ENCODE results near the gene MAP4K4. TPM values are rescaled to one million over a fixed set of nuclear protein-coding genes. Genes with fewer than 3 reads are reported as not detected.

Gene MAP4K4
- total and polyA plus RNA-seq, 2 of the 13 experiments (the other 11 are each of a cell fraction or from before 2014, with no cell fraction given) = 105 to 264 TPM

DNA sequence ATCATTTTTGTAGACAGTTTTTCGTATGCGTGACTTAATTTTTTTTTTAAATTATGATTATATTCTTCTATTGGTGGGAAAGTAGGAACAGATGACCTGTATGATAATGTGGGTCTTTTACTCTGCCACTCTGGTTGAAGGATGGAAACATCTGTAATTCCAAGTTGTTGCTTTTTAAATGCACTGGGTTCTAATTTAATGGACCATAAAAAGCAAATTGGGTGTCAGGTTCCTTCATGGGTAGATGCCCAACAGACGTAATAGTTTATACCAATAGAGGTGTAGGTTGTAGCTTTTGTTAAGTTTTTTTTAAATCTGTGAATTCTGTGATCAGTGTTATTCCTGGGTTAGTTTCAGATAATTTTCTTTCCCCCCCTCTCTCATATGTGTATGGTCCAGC is 117.6 kb downstream of the MAP4K4 start:
- CTCF ChIA-PET (ENCODE audit: low intra/inter-chr PET ratio, low total read pairs) = no interaction called here
- no peak overlapping the region for H3K4me3 ChIP-seq (replicated peaks in 1 of 3; ENCODE audit: insufficient read depth in 1 of 3, low read depth in 2 of 3, low read length in 3 of 3)
- TF ChIP-seq ZNF7 (CRISPR knock-in tag; IDR thresholded peaks at IDR 0.05) = no peak
- no peak for TF ChIP-seq CREB1 (IDR thresholded peaks at IDR 0.05)
- TF ChIP-seq CREB1 (CRISPR knock-in tag; IDR thresholded peaks at IDR 0.05) = 0 out of 2 replicates have a peak, but pooled peaks have one; percentile 14
- 0 out of 2 replicates have a peak, but pooled peaks have one; percentile 1 for TF ChIP-seq ZNF17 (CRISPR knock-in tag; IDR thresholded peaks at IDR 0.05)
- WGBS (ENCODE audit: low lambda C conversion rate) = 98% methylated on average over 3 of the region's 3 CpGs
- in situ Hi-C loops (cut with HindIII; ENCODE audit: extremely low pct_ligation_motif_present, low pct_unique_long_range_greater_than_20kb) = no loop called here
- BruUV-seq (replicated peaks) = no TSS peak
- peaks cover 4 to 9% of the 10 kb centered on the region in 2 experiments; a peak in 4 of 5 replicates for H3K36me3 ChIP-seq (replicated peaks in 1 of 2; ENCODE audit: control insufficient read depth in 1 of 2, insufficient read depth in 2 of 2, low read length in 2 of 2)
- peaks cover 97% of the 10 kb centered on the region for H3K79me2 ChIP-seq (ENCODE audit: insufficient read depth, low read length)
- peaks cover 77% of the 10 kb centered on the region for H3K4me1 ChIP-seq (ENCODE audit: insufficient read depth, low read length)
- POLR2A ChIA-PET = no interaction called here
- H3K9me3 ChIP-seq (ENCODE audit: low read length) = no peaks in the 10 kb centered on the region
- ATAC-seq (no peak), DNase-seq (ENCODE audit: low spot score) (no peak), FAIRE-seq (no peak)
- H4K20me1 ChIP-seq (ENCODE audit: insufficient read depth, low read length) = peaks cover 90% of the 10 kb centered on the region
- H3K4me2 ChIP-seq (ENCODE audit: low read depth, low read length) = no peak overlapping the region
- no peaks in the 10 kb centered on the region for H3K27me3 ChIP-seq (ENCODE audit: control insufficient read depth in 1 of 2, insufficient read depth in 2 of 2, low read length in 2 of 2)
- intact Hi-C loops (cut with micrococcal nuclease; ENCODE audit: unreplicated experiment) = loop anchor here (5.0 kb wide), 1 partner anchor 118 kb away; the partner anchor contains the start of gene MAP4K4
- H2AFZ ChIP-seq (ENCODE audit: low read length) = no peak overlapping the region
- H3K27ac ChIP-seq (ENCODE audit: extremely low read length, insufficient read depth, low read length) = no peak overlapping the region
- no peak overlapping the region for H3K9ac ChIP-seq (ENCODE audit: insufficient read depth, low read depth, low read length)

DNA sequence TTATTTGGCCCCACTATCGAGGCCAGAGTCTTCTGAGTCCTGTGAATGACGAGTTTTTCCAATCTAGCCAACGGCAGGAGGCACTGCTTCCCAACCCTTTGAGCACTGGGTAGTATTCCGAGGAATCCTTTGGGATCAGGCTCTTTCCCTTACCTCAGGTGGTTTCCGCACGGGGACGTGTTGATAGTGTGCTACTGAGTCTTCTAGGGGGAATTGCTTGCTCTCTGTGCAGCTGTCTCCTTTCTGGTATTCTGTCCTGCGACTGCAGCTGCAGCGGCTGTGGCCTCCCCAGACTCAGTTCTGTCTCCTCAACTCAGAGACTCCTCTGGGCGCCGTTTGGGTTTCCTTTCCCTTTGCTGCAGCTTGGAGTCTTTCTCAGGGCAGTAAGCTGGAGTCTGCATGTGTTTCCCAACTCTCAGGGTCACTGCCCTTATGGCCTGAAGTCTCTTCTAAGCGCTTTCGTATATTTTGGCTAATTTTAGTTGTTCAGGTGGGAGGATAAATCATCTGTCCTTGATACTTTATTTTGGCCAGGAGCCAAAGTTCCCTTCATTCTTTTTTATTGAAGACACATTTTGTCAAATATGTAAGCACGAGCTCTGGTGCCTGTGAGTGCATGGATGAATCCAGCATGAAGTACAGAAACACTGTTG is 118.4 kb downstream of the MAP4K4 start:
- no peak for FAIRE-seq
- Histone ChIP-seq H3K27ac (ENCODE audit: extremely low read length, insufficient read depth, low read length) (peak overlapping the region; percentile 2), H3K4me2 (ENCODE audit: low read depth, low read length) (no peak overlapping the region), H3K9ac (ENCODE audit: insufficient read depth, low read depth, low read length) (no peak overlapping the region), H3K79me2 (ENCODE audit: insufficient read depth, low read length) (peaks cover 97% of the 10 kb centered on the region), H3K9me3 (ENCODE audit: low read length) (no peaks in the 10 kb centered on the region), H2AFZ (ENCODE audit: low read length) (no peak overlapping the region), H3K36me3 (replicated peaks in 1 of 2; ENCODE audit: control insufficient read depth in 1 of 2, insufficient read depth in 2 of 2, low read length in 2 of 2) (peaks cover 4 to 9% of the 10 kb centered on the region in 2 experiments; a peak in 4 of 5 replicates), H4K20me1 (ENCODE audit: insufficient read depth, low read length) (peaks cover 92% of the 10 kb centered on the region), H3K4me1 (ENCODE audit: insufficient read depth, low read length) (peaks cover 84% of the 10 kb centered on the region), H3K27me3 (ENCODE audit: control insufficient read depth in 1 of 2, insufficient read depth in 2 of 2, low read length in 2 of 2) (no peaks in the 10 kb centered on the region), H3K4me3 (replicated peaks in 1 of 3; ENCODE audit: insufficient read depth in 1 of 3, low read depth in 2 of 3, low read length in 3 of 3) (no peak overlapping the region)
- ChIA-PET POLR2A (no interaction called here), CTCF (ENCODE audit: low intra/inter-chr PET ratio, low total read pairs) (no interaction called here)
- intact Hi-C loops (cut with micrococcal nuclease; ENCODE audit: unreplicated experiment) (loop anchor here (5.0 kb wide), 1 partner anchor 119 kb away; the partner anchor contains the start of gene MAP4K4), in situ Hi-C loops (cut with HindIII; ENCODE audit: extremely low pct_ligation_motif_present, low pct_unique_long_range_greater_than_20kb) (no loop called here)
- no peak for DNase-seq (ENCODE audit: low spot score)
- no TSS peak for BruUV-seq (replicated peaks)
- 89% methylated on average over 13 of the region's 14 CpGs for WGBS (ENCODE audit: low lambda C conversion rate)
- ATAC-seq = 0 out of 3 replicates have a peak, but pooled peaks have one; percentile 6
- TF ChIP-seq ZNF451 (CRISPR knock-in tag; IDR thresholded peaks at IDR 0.05) (no peak), RXRA (CRISPR knock-in tag; IDR thresholded peaks at IDR 0.05) (0 out of 2 replicates have a peak, but pooled peaks have one; percentile 21)
- TF ChIP-seq, protein P1, sequence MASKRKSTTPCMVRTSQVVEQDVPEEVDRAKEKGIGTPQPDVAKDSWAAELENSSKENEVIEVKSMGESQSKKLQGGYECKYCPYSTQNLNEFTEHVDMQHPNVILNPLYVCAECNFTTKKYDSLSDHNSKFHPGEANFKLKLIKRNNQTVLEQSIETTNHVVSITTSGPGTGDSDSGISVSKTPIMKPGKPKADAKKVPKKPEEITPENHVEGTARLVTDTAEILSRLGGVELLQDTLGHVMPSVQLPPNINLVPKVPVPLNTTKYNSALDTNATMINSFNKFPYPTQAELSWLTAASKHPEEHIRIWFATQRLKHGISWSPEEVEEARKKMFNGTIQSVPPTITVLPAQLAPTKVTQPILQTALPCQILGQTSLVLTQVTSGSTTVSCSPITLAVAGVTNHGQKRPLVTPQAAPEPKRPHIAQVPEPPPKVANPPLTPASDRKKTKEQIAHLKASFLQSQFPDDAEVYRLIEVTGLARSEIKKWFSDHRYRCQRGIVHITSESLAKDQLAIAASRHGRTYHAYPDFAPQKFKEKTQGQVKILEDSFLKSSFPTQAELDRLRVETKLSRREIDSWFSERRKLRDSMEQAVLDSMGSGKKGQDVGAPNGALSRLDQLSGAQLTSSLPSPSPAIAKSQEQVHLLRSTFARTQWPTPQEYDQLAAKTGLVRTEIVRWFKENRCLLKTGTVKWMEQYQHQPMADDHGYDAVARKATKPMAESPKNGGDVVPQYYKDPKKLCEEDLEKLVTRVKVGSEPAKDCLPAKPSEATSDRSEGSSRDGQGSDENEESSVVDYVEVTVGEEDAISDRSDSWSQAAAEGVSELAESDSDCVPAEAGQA (IDR thresholded peaks at IDR 0.05; ENCODE audit: low read depth) = no peak
- TF ChIP-seq, protein P1 (CRISPR knock-in tag; IDR thresholded peaks at IDR 0.05; ENCODE audit: borderline replicate concordance) = no peak
